ENCODE measurements around the gene LMBRD2. TPM values are rescaled to one million over a fixed set of nuclear protein-coding genes. Genes with fewer than 3 reads are reported as not detected.

Gene LMBRD2
- total RNA-seq, 1 donor = 13.8 TPM

GRCh38 chr5:36180556-36181350 is 29.1 kb upstream of the LMBRD2 start:
- H3K27me3 ChIP-seq (ENCODE audit: insufficient read depth, low read length) = no peaks in the 10 kb centered on the region
- no peak overlapping the region for H3K4me3 ChIP-seq (ENCODE audit: insufficient read depth, low read length)
- H3K4me1 ChIP-seq (ENCODE audit: insufficient read depth, low read length) = no peaks in the 10 kb centered on the region
- H3K4me2 ChIP-seq (ENCODE audit: insufficient read depth, low read length) = no peak overlapping the region
- H3K79me2 ChIP-seq (ENCODE audit: insufficient read depth, low read length) = no peaks in the 10 kb centered on the region
- no peak for TF ChIP-seq CTCF (IDR thresholded peaks at IDR 0.05; ENCODE audit: extremely low read depth, low read depth, low read length)
- H4K20me1 ChIP-seq (ENCODE audit: insufficient read depth, low read length) = no peaks in the 10 kb centered on the region
- no peak overlapping the region for H2AFZ ChIP-seq (ENCODE audit: low read length)
- peaks cover 29% of the 10 kb centered on the region for H3K36me3 ChIP-seq (ENCODE audit: insufficient read depth, low read length)
- H3K9me3 ChIP-seq (ENCODE audit: low read depth, low read length) = no peaks in the 10 kb centered on the region
- no peak overlapping the region for H3K27ac ChIP-seq (ENCODE audit: low read depth, low read length)
- no peak for DNase-seq (ENCODE audit: insufficient read length, low spot score, missing footprints)

GRCh38 chr5:36179950-36180349 is 28.3 kb upstream of the LMBRD2 start:
- Histone ChIP-seq H3K27ac (ENCODE audit: low read depth, low read length) (no peak overlapping the region), H3K4me3 (ENCODE audit: insufficient read depth, low read length) (no peak overlapping the region), H4K20me1 (ENCODE audit: insufficient read depth, low read length) (no peaks in the 10 kb centered on the region), H2AFZ (ENCODE audit: low read length) (no peak overlapping the region), H3K4me2 (ENCODE audit: insufficient read depth, low read length) (no peak overlapping the region), H3K4me1 (ENCODE audit: insufficient read depth, low read length) (no peaks in the 10 kb centered on the region), H3K9me3 (ENCODE audit: low read depth, low read length) (no peaks in the 10 kb centered on the region), H3K79me2 (ENCODE audit: insufficient read depth, low read length) (no peaks in the 10 kb centered on the region), H3K36me3 (ENCODE audit: insufficient read depth, low read length) (peaks cover 35% of the 10 kb centered on the region), H3K27me3 (ENCODE audit: insufficient read depth, low read length) (no peaks in the 10 kb centered on the region)
- no peak for DNase-seq (ENCODE audit: insufficient read length, low spot score, missing footprints)
- no peak for TF ChIP-seq CTCF (IDR thresholded peaks at IDR 0.05; ENCODE audit: extremely low read depth, low read depth, low read length)

GRCh38 chr5:36178524-36178890 is 26.8 kb upstream of the LMBRD2 start:
- no peak overlapping the region for H3K4me2 ChIP-seq (ENCODE audit: insufficient read depth, low read length)
- no peak for DNase-seq (ENCODE audit: insufficient read length, low spot score, missing footprints)
- no peak overlapping the region for H3K27ac ChIP-seq (ENCODE audit: low read depth, low read length)
- H3K9me3 ChIP-seq (ENCODE audit: low read depth, low read length) = no peaks in the 10 kb centered on the region
- peaks cover 49% of the 10 kb centered on the region for H3K36me3 ChIP-seq (ENCODE audit: insufficient read depth, low read length)
- no peak overlapping the region for H2AFZ ChIP-seq (ENCODE audit: low read length)
- no peaks in the 10 kb centered on the region for H3K27me3 ChIP-seq (ENCODE audit: insufficient read depth, low read length)
- H3K4me3 ChIP-seq (ENCODE audit: insufficient read depth, low read length) = no peak overlapping the region
- TF ChIP-seq CTCF (IDR thresholded peaks at IDR 0.05; ENCODE audit: extremely low read depth, low read depth, low read length) = no peak
- no peaks in the 10 kb centered on the region for H4K20me1 ChIP-seq (ENCODE audit: insufficient read depth, low read length)
- H3K4me1 ChIP-seq (ENCODE audit: insufficient read depth, low read length) = no peaks in the 10 kb centered on the region
- H3K79me2 ChIP-seq (ENCODE audit: insufficient read depth, low read length) = no peaks in the 10 kb centered on the region

- Histone ChIP-seq H3K36me3 (ENCODE audit: insufficient read depth, low read length) (peaks cover 55% of the 10 kb centered on the region), H3K79me2 (ENCODE audit: insufficient read depth, low read length) (no peaks in the 10 kb centered on the region), H4K20me1 (ENCODE audit: insufficient read depth, low read length) (no peaks in the 10 kb centered on the region), H3K27ac (ENCODE audit: low read depth, low read length) (no peak overlapping the region), H3K9me3 (ENCODE audit: low read depth, low read length) (no peaks in the 10 kb centered on the region), H3K4me2 (ENCODE audit: insufficient read depth, low read length) (no peak overlapping the region), H3K4me3 (ENCODE audit: insufficient read depth, low read length) (no peak overlapping the region), H2AFZ (ENCODE audit: low read length) (no peak overlapping the region), H3K4me1 (ENCODE audit: insufficient read depth, low read length) (no peaks in the 10 kb centered on the region), H3K27me3 (ENCODE audit: insufficient read depth, low read length) (no peaks in the 10 kb centered on the region)
- DNase-seq (ENCODE audit: insufficient read length, low spot score, missing footprints) = peak; percentile 47
- peak; percentile 62 for TF ChIP-seq CTCF (IDR thresholded peaks at IDR 0.05; ENCODE audit: extremely low read depth, low read depth, low read length)
Observed at GRCh38 chr5:36177715-36178523, 26.2 kb upstream of the LMBRD2 start.

Measured in osteoblast (primary cell).